Astrocyte (in vitro differentiated cells and primary cell): ENCODE results near the gene USF3.

Source experiments
- EZH2 ChIP-seq: IDR thresholded peaks from 2 replicates; pipeline ENCODE4 v1.6.1; 2012; ENCODE audit warnings: mild to moderate bottlenecking, low read length, inconsistent platforms; ENCODE audit not compliant: insufficient read depth
- TF ChIP-seq, protein P1 (sequence below): IDR thresholded peaks from 2 replicates; pipeline ENCODE4 v1.5.1; 2011; ENCODE audit warnings: low read depth, mild to moderate bottlenecking, inconsistent platforms, low read length, moderate library complexity; ENCODE audit not compliant: insufficient read depth

GRCh38 chr3:113617726-113618125 is 78.7 kb downstream of the USF3 start:
- TF ChIP-seq, protein P1, sequence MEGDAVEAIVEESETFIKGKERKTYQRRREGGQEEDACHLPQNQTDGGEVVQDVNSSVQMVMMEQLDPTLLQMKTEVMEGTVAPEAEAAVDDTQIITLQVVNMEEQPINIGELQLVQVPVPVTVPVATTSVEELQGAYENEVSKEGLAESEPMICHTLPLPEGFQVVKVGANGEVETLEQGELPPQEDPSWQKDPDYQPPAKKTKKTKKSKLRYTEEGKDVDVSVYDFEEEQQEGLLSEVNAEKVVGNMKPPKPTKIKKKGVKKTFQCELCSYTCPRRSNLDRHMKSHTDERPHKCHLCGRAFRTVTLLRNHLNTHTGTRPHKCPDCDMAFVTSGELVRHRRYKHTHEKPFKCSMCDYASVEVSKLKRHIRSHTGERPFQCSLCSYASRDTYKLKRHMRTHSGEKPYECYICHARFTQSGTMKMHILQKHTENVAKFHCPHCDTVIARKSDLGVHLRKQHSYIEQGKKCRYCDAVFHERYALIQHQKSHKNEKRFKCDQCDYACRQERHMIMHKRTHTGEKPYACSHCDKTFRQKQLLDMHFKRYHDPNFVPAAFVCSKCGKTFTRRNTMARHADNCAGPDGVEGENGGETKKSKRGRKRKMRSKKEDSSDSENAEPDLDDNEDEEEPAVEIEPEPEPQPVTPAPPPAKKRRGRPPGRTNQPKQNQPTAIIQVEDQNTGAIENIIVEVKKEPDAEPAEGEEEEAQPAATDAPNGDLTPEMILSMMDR, result no peak
- no peak for TF ChIP-seq EZH2
